ENCODE data around the gene GLT8D1.

Gene GLT8D1

DNA sequence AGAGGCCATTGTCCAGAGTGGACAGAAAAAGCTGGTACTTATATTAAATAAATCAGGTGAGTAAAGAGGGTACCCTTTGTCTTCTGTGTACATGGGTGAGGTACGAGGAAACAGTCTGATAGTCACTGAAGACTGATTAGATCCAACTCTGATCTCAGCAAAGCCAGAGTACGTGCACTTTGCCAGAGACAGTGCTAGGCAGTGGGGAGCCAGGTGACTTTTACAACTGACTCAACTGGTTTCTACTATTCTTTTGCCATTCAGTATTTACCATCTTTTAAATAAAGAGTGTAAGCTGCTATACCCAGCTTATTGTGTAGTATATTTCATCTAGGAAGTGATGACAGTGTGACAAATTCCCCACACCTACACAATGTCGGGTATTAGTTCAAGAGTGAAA lies 16.4 kb downstream of the GLT8D1 start:
- TF ChIP-seq, protein P1, sequence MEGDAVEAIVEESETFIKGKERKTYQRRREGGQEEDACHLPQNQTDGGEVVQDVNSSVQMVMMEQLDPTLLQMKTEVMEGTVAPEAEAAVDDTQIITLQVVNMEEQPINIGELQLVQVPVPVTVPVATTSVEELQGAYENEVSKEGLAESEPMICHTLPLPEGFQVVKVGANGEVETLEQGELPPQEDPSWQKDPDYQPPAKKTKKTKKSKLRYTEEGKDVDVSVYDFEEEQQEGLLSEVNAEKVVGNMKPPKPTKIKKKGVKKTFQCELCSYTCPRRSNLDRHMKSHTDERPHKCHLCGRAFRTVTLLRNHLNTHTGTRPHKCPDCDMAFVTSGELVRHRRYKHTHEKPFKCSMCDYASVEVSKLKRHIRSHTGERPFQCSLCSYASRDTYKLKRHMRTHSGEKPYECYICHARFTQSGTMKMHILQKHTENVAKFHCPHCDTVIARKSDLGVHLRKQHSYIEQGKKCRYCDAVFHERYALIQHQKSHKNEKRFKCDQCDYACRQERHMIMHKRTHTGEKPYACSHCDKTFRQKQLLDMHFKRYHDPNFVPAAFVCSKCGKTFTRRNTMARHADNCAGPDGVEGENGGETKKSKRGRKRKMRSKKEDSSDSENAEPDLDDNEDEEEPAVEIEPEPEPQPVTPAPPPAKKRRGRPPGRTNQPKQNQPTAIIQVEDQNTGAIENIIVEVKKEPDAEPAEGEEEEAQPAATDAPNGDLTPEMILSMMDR (IDR thresholded peaks at IDR 0.05; ENCODE audit: insufficient read depth, missing control alignments) = no peak
- DNase-seq (ENCODE audit: insufficient read length, low spot score) (no peak), FAIRE-seq (no peak)

DNA sequence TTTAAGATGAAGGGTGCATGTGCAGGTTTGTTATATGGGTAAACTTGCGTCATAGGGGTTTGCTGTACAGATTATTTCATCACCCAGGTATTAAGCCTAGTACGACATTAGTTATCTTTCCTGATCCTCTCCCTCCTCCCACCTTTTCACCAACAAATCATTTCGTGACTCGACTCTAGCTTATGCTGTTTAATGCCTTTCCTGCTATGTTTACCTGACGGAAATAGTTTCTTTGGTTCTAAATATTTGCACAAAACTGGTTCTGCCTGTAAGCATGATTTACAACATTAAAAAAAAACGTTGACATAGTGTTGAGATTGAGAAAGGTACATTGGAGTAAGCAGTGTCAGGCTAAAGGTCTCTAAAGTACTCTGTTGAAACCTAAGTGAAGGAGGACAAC lies 17.3 kb downstream of the GLT8D1 start:
- FAIRE-seq (no peak), DNase-seq (ENCODE audit: insufficient read length, low spot score) (no peak)
- TF ChIP-seq, protein P1 (IDR thresholded peaks at IDR 0.05; ENCODE audit: insufficient read depth, missing control alignments) = no peak

DNA sequence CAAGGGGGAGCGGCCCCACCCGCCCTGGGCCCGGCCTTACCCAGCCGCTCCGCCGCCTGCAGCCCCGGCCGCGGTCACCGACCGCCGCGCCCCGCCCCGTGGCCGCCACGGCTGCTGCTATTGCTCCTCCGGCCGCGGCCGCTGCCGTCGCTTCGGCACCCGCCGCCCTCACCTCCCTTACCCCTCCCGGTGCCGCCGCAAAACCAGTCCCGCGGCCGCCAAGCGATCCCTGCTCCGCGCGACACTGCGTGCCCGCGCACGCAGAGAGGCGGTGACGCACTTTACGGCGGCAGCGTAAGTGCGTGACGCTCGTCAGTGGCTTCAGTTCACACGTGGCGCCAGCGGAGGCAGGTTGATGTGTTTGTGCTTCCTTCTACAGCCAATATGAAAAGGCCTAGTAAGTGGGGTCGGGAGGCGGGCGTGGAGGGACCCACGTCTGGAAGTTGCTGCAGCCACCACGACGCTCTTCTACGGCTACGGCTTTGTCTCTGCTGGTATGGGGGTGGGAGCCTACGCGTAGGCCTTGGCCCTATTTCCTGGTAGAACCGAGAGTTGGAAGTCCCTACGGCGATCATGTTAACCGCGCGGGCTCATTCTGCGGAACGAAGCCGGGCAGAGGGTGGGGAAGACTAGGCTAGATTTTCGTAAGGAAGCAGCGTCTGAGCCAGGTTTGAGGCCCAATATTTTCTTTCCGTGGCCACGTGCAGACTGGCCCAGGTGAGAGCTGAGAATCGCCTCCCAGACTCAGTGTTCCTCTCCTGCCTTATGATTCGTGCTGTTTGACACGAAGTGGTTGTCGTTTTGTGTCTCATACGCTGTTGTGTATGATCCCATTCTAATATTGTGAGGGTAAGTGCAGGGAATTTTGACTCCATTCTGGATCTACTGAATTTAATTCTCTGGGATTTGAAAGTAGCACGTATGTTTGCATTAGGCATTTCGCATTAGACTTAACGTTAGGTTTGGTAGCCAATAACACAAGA lies 19.6 kb downstream of the GLT8D1 start, which contains the start of the genes GNL3 and PBRM1:
GNL3 (plus strand) TSS at position 324 of the 983 bp plus-strand sequence; CDS start at position 385, 61 bp downstream.
PBRM1 (minus strand) TSS at position 205 of the 983 bp plus-strand sequence.
- FAIRE-seq = no peak

DNA sequence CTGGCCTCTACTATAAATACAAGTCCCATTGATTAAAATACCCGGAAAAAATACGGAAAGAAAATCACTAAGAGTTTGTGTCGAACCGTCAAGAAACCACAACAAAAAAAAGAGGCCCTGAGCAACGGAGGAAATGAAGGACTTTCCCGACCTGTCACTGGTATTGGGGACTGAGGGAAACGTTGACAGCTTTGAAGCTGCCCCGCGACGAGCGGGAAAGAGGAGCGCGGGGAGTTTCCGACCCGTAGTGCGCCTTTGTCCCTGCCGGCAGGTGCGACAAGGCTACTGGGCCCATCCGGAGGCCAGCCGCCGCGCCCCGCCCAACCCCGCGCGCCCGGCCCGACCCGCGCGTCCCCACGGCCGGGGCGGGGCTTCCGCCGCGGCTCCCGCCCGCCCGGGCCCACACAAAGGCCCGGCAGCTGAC lies 20.3 kb downstream of the GLT8D1 start:
- DNase-seq (ENCODE audit: insufficient read length, low spot score) = peak; percentile 73
- TF ChIP-seq, protein P1 (IDR thresholded peaks at IDR 0.05; ENCODE audit: insufficient read depth, missing control alignments) = no peak
- FAIRE-seq = no peak

More for the DNA sequence above, 19.6 kb downstream of the GLT8D1 start, which contains the start of the genes GNL3 and PBRM1:
- TF ChIP-seq, protein P1 (IDR thresholded peaks at IDR 0.05; ENCODE audit: insufficient read depth, missing control alignments) = no peak
- peak; percentile 80 for DNase-seq (ENCODE audit: insufficient read length, low spot score)

DNA sequence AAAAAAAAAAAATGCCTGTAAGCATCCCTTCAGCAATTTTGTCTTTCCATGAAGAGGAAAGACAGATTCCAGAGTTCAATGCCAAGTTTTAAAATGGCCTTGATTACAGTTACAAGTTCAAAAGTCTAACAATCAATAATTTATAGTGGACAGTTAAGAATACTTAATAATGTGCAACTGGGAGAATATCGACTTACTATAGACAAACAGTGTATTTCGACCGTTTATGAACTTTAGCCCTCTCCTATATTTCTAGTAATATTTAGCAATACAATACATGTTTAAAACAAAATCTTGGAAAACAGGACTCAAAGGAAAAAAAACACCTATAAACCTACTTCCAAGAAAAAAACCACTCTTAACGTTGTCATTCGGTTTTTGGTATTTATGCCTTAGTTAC lies 21.4 kb downstream of the GLT8D1 start:
- FAIRE-seq = no peak
- DNase-seq (ENCODE audit: insufficient read length, low spot score) = no peak
- TF ChIP-seq, protein P1 (IDR thresholded peaks at IDR 0.05; ENCODE audit: insufficient read depth, missing control alignments) = no peak

DNA sequence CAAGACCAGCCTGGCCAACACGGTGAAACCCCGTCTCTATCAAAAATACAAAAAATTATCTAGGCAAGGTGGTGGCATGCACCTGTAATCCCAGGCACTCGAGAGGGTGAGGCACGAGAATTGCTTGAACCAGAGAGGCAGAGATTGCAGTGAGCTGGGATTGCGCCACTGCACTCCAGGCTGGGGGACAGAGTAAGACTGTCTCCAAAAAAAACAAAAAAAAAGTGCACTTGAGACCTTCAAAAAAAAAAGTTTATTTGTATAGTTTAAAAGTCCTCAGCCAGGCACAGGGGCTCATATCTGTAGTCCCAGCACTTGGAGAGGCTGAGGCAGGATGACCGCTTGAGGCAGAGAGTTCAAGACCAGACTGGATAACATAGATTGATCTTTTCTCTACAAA lies 22.0 kb downstream of the GLT8D1 start:
- DNase-seq (ENCODE audit: insufficient read length, low spot score) (no peak), FAIRE-seq (no peak)
- TF ChIP-seq, protein P1 (IDR thresholded peaks at IDR 0.05; ENCODE audit: insufficient read depth, missing control alignments) = no peak

DNA sequence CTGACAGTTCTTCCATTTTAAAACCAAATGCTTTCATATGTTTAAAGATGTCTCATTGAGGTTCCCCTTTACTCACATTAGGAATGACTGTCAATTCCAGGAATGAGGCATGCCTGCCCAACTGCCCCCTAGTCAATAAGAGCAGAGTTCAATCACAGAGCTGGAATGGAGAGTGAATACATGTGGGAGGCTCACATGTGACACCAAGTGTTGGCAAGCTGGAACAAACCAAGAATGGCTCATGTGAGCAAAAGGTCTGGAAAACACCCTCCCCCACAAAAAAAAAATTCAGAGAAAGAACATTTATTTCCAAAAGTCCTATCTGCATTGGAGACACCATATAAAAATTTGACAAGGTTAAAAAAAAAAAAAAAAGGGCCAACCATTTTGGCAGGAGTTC lies 23.6 kb downstream of the GLT8D1 start:
- FAIRE-seq (no peak), DNase-seq (ENCODE audit: insufficient read length, low spot score) (no peak)
- TF ChIP-seq, protein P1 (IDR thresholded peaks at IDR 0.05; ENCODE audit: insufficient read depth, missing control alignments) = peak; percentile 52
